Measurements from ENCODE around the gene INSL3. TPM values are rescaled to one million over a fixed set of nuclear protein-coding genes. Genes with fewer than 3 reads are reported as not detected.
A peak's percentile ranks its signal among the peaks of the same experiment; 100 is the strongest.

Gene INSL3
- total and polyA plus RNA-seq, 2 of the 13 experiments (the other 11 are each of a cell fraction or from before 2014, with no cell fraction given), result 0.30 TPM; not detected in 1

GRCh38 chr19:17841810-17842662 is 20.7 kb upstream of the INSL3 start (continued):
- TF ChIP-seq FOXP4 (CRISPR knock-in tag; IDR thresholded peaks at IDR 0.05) (no peak), STAG1 (CRISPR knock-in tag; IDR thresholded peaks at IDR 0.05) (no peak), ZNF597 (CRISPR knock-in tag; IDR thresholded peaks at IDR 0.05) (no peak), TOPORS (CRISPR knock-in tag; IDR thresholded peaks at IDR 0.05) (no peak), ZNF773 (CRISPR knock-in tag; IDR thresholded peaks at IDR 0.05; ENCODE audit: borderline replicate concordance) (no peak), PCBP1 (IDR thresholded peaks at IDR 0.05; ENCODE audit: borderline replicate concordance, low read depth, low read length) (0 out of 2 replicates have a peak, but pooled peaks have one; percentile 4)
- TF ChIP-seq, protein P1, sequence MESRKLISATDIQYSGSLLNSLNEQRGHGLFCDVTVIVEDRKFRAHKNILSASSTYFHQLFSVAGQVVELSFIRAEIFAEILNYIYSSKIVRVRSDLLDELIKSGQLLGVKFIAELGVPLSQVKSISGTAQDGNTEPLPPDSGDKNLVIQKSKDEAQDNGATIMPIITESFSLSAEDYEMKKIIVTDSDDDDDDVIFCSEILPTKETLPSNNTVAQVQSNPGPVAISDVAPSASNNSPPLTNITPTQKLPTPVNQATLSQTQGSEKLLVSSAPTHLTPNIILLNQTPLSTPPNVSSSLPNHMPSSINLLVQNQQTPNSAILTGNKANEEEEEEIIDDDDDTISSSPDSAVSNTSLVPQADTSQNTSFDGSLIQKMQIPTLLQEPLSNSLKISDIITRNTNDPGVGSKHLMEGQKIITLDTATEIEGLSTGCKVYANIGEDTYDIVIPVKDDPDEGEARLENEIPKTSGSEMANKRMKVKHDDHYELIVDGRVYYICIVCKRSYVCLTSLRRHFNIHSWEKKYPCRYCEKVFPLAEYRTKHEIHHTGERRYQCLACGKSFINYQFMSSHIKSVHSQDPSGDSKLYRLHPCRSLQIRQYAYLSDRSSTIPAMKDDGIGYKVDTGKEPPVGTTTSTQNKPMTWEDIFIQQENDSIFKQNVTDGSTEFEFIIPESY (CRISPR knock-in tag; IDR thresholded peaks at IDR 0.05), result peak; percentile 71
